PC-9 (cell line): ENCODE results near the gene FAM120A. TPM values are rescaled to one million over a fixed set of nuclear protein-coding genes. Genes with fewer than 3 reads are reported as not detected.

Source experiments
- BruUV-seq: library from RNA; stranded (reverse); fragments of 400-500 nt; replicated peaks from 2 replicates; lab custom pipeline; 2021; lab: Mats Ljungman, UMichigan
- CTCF ChIA-PET: fragments of 300-600 bp; sonication (Branson Sonifier 250); formaldehyde crosslinking; loops from one replicate; lab custom pipeline; 2022; ENCODE audit warnings: antibody characterized with exemption; lab: Charles Lee
- POLR2A ChIA-PET: fragments of 300-600 bp; sonication (Branson Sonifier 250); formaldehyde crosslinking; loops from one replicate; lab custom pipeline; 2022; ENCODE audit warnings: antibody characterized with exemption; ENCODE audit not compliant: unreplicated experiment; lab: Charles Lee
- DNase-seq, 2 experiments: peaks; one replicate each; pipeline versions ENCODE4 v3.0.0 to v3.0.0-alpha.2; 2015 to 2022; ENCODE audit warnings: mixed read lengths in 1 of 2
- H2AFZ ChIP-seq: fragments of 200-600 bp; sonication (generic); 2 replicates; pipeline ENCODE4 v1.8.1; 2017; ENCODE audit warnings: antibody characterized with exemption
- H3F3A ChIP-seq: fragments of 200-600 bp; sonication (generic); 2 replicates; pipeline ENCODE4 v1.8.1; 2017; ENCODE audit warnings: antibody characterized with exemption, mild to moderate bottlenecking, low read depth; ENCODE audit not compliant: insufficient read depth
- H3K27ac ChIP-seq: fragments of 200-600 bp; sonication (generic); 2 replicates; pipeline ENCODE4 v1.6.1; 2016; ENCODE audit warnings: mixed run types
- H3K27me3 ChIP-seq: fragments of 200-600 bp; sonication (generic); 2 replicates; pipeline ENCODE4 v1.6.1; 2016; ENCODE audit warnings: low read depth, mixed run types; ENCODE audit not compliant: insufficient read depth
- H3K36me3 ChIP-seq: fragments of 200-600 bp; sonication (generic); 2 replicates; pipeline ENCODE4 v1.6.1; 2016; ENCODE audit warnings: low read depth, mixed run types
- H3K4me1 ChIP-seq: fragments of 200-600 bp; sonication (generic); replicated peaks from 2 replicates; pipeline ENCODE4 v1.6.1; 2016; ENCODE audit warnings: mixed run types; ENCODE audit not compliant: insufficient read depth
- H3K4me2 ChIP-seq: fragments of 200-600 bp; sonication (generic); 2 replicates; pipeline ENCODE4 v1.6.1; 2017; ENCODE audit warnings: mixed run types
- H3K4me3 ChIP-seq: fragments of 200-600 bp; sonication (generic); 2 replicates; pipeline ENCODE4 v1.6.1; 2016; ENCODE audit warnings: mixed run types
- H3K79me2 ChIP-seq: fragments of 200-600 bp; sonication (generic); 2 replicates; pipeline ENCODE4 v1.6.1; 2017; ENCODE audit warnings: low read depth, mixed run types
- H3K9me2 ChIP-seq: fragments of 200-600 bp; sonication (generic); 2 replicates; pipeline ENCODE4 v1.8.1; 2017; ENCODE audit warnings: mild to moderate bottlenecking; ENCODE audit not compliant: insufficient read depth
- H3K9me3 ChIP-seq: fragments of 200-600 bp; sonication (generic); 2 replicates; pipeline ENCODE4 v1.8.1; 2016; ENCODE audit warnings: low read depth; ENCODE audit not compliant: insufficient read depth
- H4K20me1 ChIP-seq: fragments of 200-600 bp; sonication (generic); 2 replicates; pipeline ENCODE4 v1.8.1; 2017; ENCODE audit not compliant: insufficient read depth
- CTCF ChIP-seq: fragments of 200-600 bp; sonication (generic); conservative IDR thresholded peaks from 2 replicates; pipeline ENCODE4 v1.6.1; 2017; ENCODE audit warnings: mixed run types, antibody characterized with exemption, mild to moderate bottlenecking, moderate library complexity
- EZH2 ChIP-seq: fragments of 200-600 bp; sonication (generic); IDR thresholded peaks from 2 replicates; pipeline ENCODE4 v1.8.0; 2017; ENCODE audit warnings: antibody characterized with exemption, low read depth
- intact Hi-C: fragments of 100-400 bp; cut with micrococcal nuclease; formaldehyde crosslinking; loops from one replicate; pipeline ENCODE4 v1.10.0; 2022; ENCODE audit not compliant: unreplicated experiment
- total RNA-seq: library from RNA; stranded (reverse); gene quantifications from 2 replicates; pipeline ENCODE4 v1.2.3, GENCODE V29; 2021

FAM120A gene
- total RNA-seq, 1 experiment from 2014 or later, result 171 TPM

GRCh38 chr9:93577975-93578682 lies 126.6 kb downstream of the FAM120A start:
- Histone ChIP-seq H3K27ac (peak overlapping the region; percentile 6), H3K9me2 (no peaks in the 10 kb centered on the region), H3K4me1 (peaks cover 14% of the 10 kb centered on the region), H3K4me2 (peak overlapping the region; percentile 79), H3K36me3 (no peaks in the 10 kb centered on the region), H3F3A (no peaks in the 10 kb centered on the region; the same call in 1 of the 2 replicates), H3K9me3 (no peaks in the 10 kb centered on the region), H3K4me3 (peak overlapping the region; percentile 61), H2AFZ (peak overlapping the region; percentile 79; the same call in 1 of the 2 replicates), H3K79me2 (peaks cover 58% of the 10 kb centered on the region), H3K27me3 (no peaks in the 10 kb centered on the region), H4K20me1 (peaks cover 5% of the 10 kb centered on the region; the same call in 1 of the 2 replicates)
- DNase-seq, result no peak
- TF ChIP-seq CTCF, result no peak
- no peak for TF ChIP-seq EZH2
- POLR2A ChIA-PET, result no interaction called here
- intact Hi-C loops, result loop anchor here (5.0 kb wide), 3 partner anchors 104 to 1426 kb away; partner anchors contain the start of gene NINJ1
- BruUV-seq, result TSS peak; percentile 29
- CTCF ChIA-PET, result no interaction called here

DNA sequence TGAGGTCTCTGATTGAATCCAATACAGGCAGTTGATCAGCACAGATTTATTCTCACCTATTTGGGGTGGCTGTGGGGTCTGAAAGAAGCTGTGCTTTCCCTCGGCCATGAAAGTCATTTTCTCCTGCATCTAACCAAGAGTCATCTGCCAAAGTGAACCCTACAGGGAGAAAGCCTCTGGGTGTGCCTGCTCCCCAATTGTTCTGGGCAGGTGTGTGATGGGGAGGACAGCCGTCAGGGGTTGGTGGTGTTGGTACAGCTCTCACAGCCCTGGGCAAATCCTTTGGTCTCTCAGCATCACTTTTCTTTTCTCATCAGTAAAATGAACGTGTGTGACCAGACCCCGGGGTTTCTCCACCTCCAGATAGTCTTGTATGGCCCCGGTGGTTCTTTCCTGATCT lies 127.4 kb downstream of the FAM120A start:
- POLR2A ChIA-PET, result no interaction called here
- Histone ChIP-seq H3F3A (no peaks in the 10 kb centered on the region; the same call in 1 of the 2 replicates), H3K27ac (no peak overlapping the region), H3K9me3 (no peaks in the 10 kb centered on the region), H4K20me1 (peaks cover 5% of the 10 kb centered on the region; the same call in 1 of the 2 replicates), H3K27me3 (no peaks in the 10 kb centered on the region), H3K4me1 (peaks cover 14% of the 10 kb centered on the region), H2AFZ (no peak overlapping the region), H3K9me2 (no peaks in the 10 kb centered on the region), H3K4me2 (0 out of 2 replicates have a peak overlapping the region, but pooled peaks have one; percentile 79), H3K79me2 (peaks cover 58% of the 10 kb centered on the region), H3K4me3 (no peak overlapping the region), H3K36me3 (no peaks in the 10 kb centered on the region)
- CTCF ChIA-PET, result no interaction called here
- no peak for DNase-seq
- BruUV-seq, result no TSS peak
- TF ChIP-seq CTCF, result no peak
- TF ChIP-seq EZH2, result no peak
- intact Hi-C loops, result loop anchor here (5.0 kb wide), 3 partner anchors 103 to 1427 kb away; partner anchors contain the start of gene NINJ1

DNA sequence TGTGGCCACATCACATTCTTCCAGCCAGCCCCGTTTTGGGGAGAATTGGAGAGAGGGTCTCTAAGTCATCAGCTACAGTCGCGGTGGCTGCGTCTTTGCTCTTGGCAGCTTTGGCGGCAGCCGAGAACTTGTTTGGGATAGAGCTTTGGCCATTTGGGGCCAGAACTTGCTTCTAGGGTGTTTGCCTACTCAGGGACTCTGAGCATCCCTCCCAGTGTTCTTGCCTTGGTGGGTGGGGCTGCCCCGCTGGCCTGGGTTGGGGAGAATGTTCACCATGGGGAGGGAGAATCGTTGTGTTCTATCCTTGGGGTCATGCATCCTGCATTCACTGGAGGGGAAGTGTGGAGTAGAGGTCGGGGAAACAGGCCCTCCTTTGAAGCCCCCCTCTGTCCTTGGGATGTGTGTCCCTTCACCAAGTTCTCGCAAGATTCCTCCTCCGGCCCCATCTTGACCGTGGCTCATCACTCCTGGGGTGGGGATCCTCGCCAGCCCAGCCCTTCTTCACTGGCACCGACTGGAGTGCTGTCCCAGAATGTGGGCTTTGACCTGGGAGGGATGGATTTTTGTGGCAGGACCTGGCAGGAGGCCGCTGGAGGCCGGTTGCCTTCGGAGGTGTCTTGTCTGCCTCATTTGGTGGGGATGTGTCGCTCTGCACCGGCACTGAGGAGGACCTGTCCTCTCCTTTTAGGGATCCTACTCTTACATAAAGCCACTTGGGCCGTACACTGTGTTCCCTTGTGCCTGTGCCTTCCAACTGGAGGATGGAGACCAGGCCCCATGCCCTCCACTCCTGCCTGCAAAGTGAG lies 128.4 kb downstream of the FAM120A start:
- no peak for DNase-seq
- no TSS peak for BruUV-seq
- H3K4me3 ChIP-seq, result no peak overlapping the region
- no peak overlapping the region for H2AFZ ChIP-seq
- no peak overlapping the region for H3K27ac ChIP-seq
- H3K9me2 ChIP-seq, result no peaks in the 10 kb centered on the region
- no peaks in the 10 kb centered on the region for H3K27me3 ChIP-seq
- H3K36me3 ChIP-seq, result no peaks in the 10 kb centered on the region
- peaks cover 5% of the 10 kb centered on the region; the same call in 1 of the 2 replicates for H4K20me1 ChIP-seq
- no peaks in the 10 kb centered on the region for H3F3A ChIP-seq
- H3K79me2 ChIP-seq, result peaks cover 68% of the 10 kb centered on the region
- no peaks in the 10 kb centered on the region for H3K9me3 ChIP-seq
- TF ChIP-seq EZH2, result no peak
- no peak for TF ChIP-seq CTCF
- no peak overlapping the region for H3K4me2 ChIP-seq
- POLR2A ChIA-PET, result no interaction called here
- H3K4me1 ChIP-seq, result peaks cover 13% of the 10 kb centered on the region
- CTCF ChIA-PET, result no interaction called here
- intact Hi-C loops, result loop anchor here (5.0 kb wide), 3 partner anchors 102 to 1428 kb away; partner anchors contain the start of gene NINJ1
